ENCODE results near the gene MEI1.

DNA sequence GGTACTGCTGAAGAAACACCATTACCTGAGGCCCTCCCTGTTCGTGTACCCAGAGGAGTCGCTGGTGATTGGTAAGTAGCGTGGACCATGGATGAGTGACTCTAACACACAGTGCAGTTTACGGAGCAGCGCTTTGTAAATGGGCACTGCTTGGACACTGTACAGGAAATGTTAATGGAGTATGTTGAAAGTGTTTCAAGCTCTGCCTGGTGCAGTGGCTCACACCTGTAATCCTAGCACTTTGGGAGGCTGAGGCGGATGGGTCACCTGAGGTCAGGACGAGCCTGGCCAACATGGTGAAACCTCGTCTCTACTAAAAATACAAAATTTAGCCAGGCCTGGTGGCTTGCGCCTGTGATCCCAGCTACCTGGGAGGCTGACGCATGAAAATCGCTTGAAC, 48.5 kb upstream of the MEI1 start:
- TF ChIP-seq CTCF (conservative IDR thresholded peaks at IDR 0.05) = no peak
- TF ChIP-seq EZH2 (IDR thresholded peaks at IDR 0.05; ENCODE audit: low read depth) = no peak
